Sigmoid colon (tissue), 7 donors: ENCODE results near the gene LMO4. TPM values are rescaled to one million over a fixed set of nuclear protein-coding genes. Genes with fewer than 3 reads are reported as not detected.
A peak's percentile ranks its signal among the peaks of the same experiment; 100 is the strongest.

ENCODE experiments used
- DNase-seq: peaks from one replicate; pipeline ENCODE4 v3.0.0-alpha.2; 2019
- H3K27ac ChIP-seq, 4 donors: fragments of 200-600 bp; sonication (generic); one replicate each; pipeline ENCODE4 v1.5.1; 2016 to 2019; ENCODE audit warnings: mild to moderate bottlenecking in 1 of 4
- H3K27me3 ChIP-seq, 3 donors: fragments of 200-600 bp; sonication (generic); one replicate each; pipeline ENCODE4 v1.5.1; 2019; ENCODE audit warnings: mild to moderate bottlenecking in 1 of 3
- H3K36me3 ChIP-seq, 4 donors: fragments of 200-600 bp; sonication (generic); one replicate each; pipeline ENCODE4 v1.5.1; 2016 to 2019
- H3K4me1 ChIP-seq, 4 donors: fragments of 200-600 bp; sonication (generic); one replicate each; pipeline ENCODE4 v1.5.1; 2017 to 2019
- H3K4me3 ChIP-seq, 4 donors: fragments of 200-600 bp; sonication (generic); one replicate each; pipeline ENCODE4 v1.5.1; 2017 to 2019; ENCODE audit warnings: mild to moderate bottlenecking in 2 of 4, moderate library complexity in 1 of 4
- H3K9me3 ChIP-seq, 4 donors: fragments of 200-600 bp in 3 of 4; sonication (generic) in 3 of 4; one replicate each; pipeline versions ENCODE4 v1.5.1 to v1.6.1; 2013 to 2019
- EP300 ChIP-seq, 4 donors: sonication (generic); formaldehyde crosslinking; IDR thresholded peaks; one replicate each; pipeline ENCODE4 v1.6.1; 2017; ENCODE audit warnings: antibody characterized with exemption in 4 of 4
- POLR2A ChIP-seq, 2 donors: fragments of 450-650 bp; IDR thresholded peaks; one replicate each; pipeline ENCODE4 v1.6.1; 2016; ENCODE audit warnings: antibody characterized with exemption in 2 of 2, mild to moderate bottlenecking in 2 of 2, moderate library complexity in 2 of 2
- POLR2AphosphoS5 ChIP-seq, 4 donors: sonication (generic); formaldehyde crosslinking; IDR thresholded peaks; one replicate each; pipeline ENCODE4 v1.6.1; 2017; ENCODE audit warnings: antibody characterized with exemption in 4 of 4
- WGBS, 2 donors: extraction: QIAGEN DNeasy Blood & Tissue Kit; methylation state at CpG; one replicate each; pipeline ENCODE4 v1.1.7; 2013; 5-methylcytosine and 5-hydroxymethylcytosine counted together
- intact Hi-C: fragments of 100-400 bp; cut with DNase I; formaldehyde crosslinking; loops from one replicate; pipeline ENCODE4 v1.15.1; 2023
- polyA plus RNA-seq, 3 donors: library from polyadenylated mRNA; stranded (reverse); fragments of 200-250 nt; gene quantifications; one replicate each; pipeline ENCODE4 v1.2.3, GENCODE V29; 2013
- total RNA-seq, 4 donors: library from RNA; depleted of rRNA; stranded (reverse); fragments of >200 nt; gene quantifications; one replicate each; pipeline ENCODE4 v1.1.0, GENCODE V29; 2016
- TF ChIP-seq, protein P1 (sequence below), 4 experiments: fragments of 450-650 bp in 3 of 4; fragments of 200-600 bp in 1 of 4; IDR thresholded peaks; one replicate each; pipeline ENCODE4 v1.5.1; 2016 to 2019; ENCODE audit warnings: antibody characterized with exemption in 4 of 4, mild to moderate bottlenecking in 3 of 4, moderate library complexity in 2 of 4
- donor health status: healthy with polysubstance abuse.
- donor health status: Bipolar disorder and iron deficiency.
- donor health status: healthy.

The LMO4 gene
- total and polyA plus RNA-seq, 7 donors, result 24.5 to 68.3 (median 41.7) TPM

DNA sequence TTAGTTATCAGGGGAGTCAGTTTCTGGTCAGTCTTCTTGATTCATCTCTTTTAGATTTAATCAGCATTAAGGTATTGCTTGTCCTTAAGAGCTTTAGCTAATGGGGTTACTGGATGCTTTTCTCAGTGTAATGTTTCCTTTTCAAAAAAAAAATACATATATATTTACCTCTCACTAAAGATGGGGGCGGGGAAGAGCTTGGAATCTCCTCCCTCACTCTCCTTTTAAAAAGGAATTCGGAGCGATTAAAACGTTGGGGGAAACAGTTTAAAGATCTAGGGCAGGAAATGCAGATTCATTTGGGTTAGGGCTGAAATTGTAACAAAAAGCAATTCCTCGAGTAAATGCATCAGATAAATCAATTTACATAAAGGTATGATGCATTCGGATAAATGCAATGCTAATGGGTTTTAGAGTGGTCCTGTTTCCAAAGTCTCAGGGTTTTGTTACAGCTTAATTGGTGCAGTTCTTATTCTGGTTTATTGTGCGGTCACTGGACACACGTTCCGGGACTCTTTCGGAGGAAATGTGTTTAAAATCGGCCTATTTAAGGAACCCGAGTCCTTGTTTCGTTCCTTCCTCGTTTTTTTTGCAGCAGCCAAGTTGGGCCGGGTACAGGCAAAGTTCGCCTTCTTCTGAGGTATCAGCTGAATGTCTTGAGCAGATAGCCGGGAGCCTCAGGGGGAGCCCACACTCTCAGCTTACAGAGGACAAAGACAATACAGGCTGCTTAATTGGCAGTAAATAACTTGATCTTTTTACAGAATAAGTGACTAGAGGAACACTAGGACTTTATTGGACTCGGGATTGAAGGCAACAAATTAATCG is 1.6 kb downstream of the LMO4 start:
- DNase-seq, result peak; percentile 69
- Histone ChIP-seq H3K9me3 (no peaks in the 10 kb centered on the region), H3K4me3 (peak overlapping the region; percentile 77 to 91 (median 88)), H3K4me1 (peaks cover 0 to 44% (median 32%) of the 10 kb centered on the region in 4 donors), H3K27ac (peak overlapping the region; percentile 97 to 99 (median 98)), H3K36me3 (no peaks in the 10 kb centered on the region), H3K27me3 (no peaks in the 10 kb centered on the region)
- 1 to 2% methylated on average over 19 of the region's 19 CpGs for WGBS, 2 donors
- intact Hi-C loops, result loop anchor here (2.0 to 10.0 kb wide), 6 partner anchors 178 to 572 kb away; partner anchors contain the start of genes HS2ST1 and SELENOF
- TF ChIP-seq POLR2AphosphoS5 (IDR thresholded peaks at IDR 0.05) (peak in 2 of 4 donors; percentile 15 to 48), POLR2A (IDR thresholded peaks at IDR 0.05) (no peak)

DNA sequence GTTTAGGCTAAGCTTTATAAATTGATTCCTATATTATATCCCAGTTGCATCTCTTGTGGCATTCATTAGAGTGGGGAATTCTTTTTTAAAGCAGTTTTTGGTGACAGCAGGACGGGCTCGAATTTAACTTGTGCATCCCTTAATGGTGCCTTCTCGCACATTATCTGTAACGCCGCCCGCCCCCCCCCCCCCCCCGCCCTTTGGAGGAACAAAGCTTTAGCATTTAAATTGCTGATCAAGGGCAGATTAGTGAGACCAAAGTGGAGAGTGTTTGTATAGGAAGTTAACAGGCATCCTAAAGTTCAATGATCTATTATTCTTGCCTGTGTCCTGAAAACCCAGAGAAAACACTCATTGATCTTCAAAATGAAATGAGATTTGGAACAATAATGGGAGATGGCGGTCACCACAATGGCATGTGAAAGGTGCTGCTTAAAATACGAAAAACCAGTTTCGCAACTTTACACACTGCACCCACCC is 2.2 kb downstream of the LMO4 start:
- Histone ChIP-seq H3K4me1 (peaks cover 0 to 49% (median 36%) of the 10 kb centered on the region in 4 donors), H3K36me3 (no peaks in the 10 kb centered on the region), H3K27me3 (no peaks in the 10 kb centered on the region), H3K4me3 (peak overlapping the region; percentile 77 to 91 (median 88)), H3K27ac (peak overlapping the region; percentile 97 to 99 (median 98)), H3K9me3 (no peaks in the 10 kb centered on the region)
- intact Hi-C loops, result loop anchor here (2.0 to 10.0 kb wide), 6 partner anchors 179 to 571 kb away; partner anchors contain the start of genes HS2ST1 and SELENOF
- no peak for DNase-seq
- WGBS, 2 donors, result 0 to 1% methylated on average over 10 of the region's 10 CpGs
- TF ChIP-seq EP300 (IDR thresholded peaks at IDR 0.05), result no peak

DNA sequence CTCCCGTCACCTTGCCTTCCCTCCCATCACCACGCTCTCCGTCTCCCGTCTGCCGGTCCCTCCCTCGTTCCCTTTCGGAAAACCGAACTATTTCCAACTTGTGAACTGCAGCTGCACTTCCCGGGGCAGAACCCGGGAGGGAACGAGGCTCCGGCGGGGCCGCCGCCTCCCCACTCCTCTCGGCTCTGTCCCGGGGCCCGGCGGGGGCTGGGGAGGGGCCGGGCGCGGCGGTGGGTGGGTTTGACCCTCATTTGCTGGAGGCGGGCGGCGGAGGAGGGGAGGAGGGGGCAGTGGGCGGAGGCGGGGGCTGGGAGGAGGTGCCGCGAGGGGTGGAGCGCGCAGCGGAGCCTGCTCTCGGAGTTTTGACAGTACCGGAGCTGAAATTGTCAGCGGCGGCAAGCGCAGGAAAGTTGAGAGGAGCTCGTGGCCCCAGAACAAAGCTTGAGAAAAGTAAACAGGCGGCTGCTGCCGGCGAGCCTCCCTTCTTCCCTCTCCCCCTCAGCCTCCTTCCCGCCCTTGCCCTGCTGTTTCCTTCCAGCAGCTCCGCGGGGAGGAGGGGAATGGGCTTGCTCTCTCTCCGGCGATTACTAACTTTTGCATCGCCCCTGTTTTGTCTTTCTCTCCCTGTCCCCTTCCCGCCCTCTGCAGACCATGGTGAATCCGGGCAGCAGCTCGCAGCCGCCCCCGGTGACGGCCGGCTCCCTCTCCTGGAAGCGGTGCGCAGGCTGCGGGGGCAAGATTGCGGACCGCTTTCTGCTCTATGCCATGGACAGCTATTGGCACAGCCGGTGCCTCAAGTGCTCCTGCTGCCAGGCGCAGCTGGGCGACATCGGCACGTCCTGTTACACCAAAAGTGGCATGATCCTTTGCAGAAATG is 2.9 kb downstream of the LMO4 start:
- H3K36me3 ChIP-seq, result no peaks in the 10 kb centered on the region
- no peaks in the 10 kb centered on the region for H3K9me3 ChIP-seq
- intact Hi-C loops, result loop anchor here (2.0 to 10.0 kb wide), 6 partner anchors 179 to 571 kb away; partner anchors contain the start of genes HS2ST1 and SELENOF
- H3K4me1 ChIP-seq, result peaks cover 0 to 53% (median 40%) of the 10 kb centered on the region in 4 donors
- TF ChIP-seq EP300 (IDR thresholded peaks at IDR 0.05) (no peak), POLR2AphosphoS5 (IDR thresholded peaks at IDR 0.05) (peak; percentile 53 to 85 (median 79)), POLR2A (IDR thresholded peaks at IDR 0.05) (peak; percentile 34 to 38)
- TF ChIP-seq, protein P1, sequence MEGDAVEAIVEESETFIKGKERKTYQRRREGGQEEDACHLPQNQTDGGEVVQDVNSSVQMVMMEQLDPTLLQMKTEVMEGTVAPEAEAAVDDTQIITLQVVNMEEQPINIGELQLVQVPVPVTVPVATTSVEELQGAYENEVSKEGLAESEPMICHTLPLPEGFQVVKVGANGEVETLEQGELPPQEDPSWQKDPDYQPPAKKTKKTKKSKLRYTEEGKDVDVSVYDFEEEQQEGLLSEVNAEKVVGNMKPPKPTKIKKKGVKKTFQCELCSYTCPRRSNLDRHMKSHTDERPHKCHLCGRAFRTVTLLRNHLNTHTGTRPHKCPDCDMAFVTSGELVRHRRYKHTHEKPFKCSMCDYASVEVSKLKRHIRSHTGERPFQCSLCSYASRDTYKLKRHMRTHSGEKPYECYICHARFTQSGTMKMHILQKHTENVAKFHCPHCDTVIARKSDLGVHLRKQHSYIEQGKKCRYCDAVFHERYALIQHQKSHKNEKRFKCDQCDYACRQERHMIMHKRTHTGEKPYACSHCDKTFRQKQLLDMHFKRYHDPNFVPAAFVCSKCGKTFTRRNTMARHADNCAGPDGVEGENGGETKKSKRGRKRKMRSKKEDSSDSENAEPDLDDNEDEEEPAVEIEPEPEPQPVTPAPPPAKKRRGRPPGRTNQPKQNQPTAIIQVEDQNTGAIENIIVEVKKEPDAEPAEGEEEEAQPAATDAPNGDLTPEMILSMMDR (IDR thresholded peaks at IDR 0.05), result no peak
- peak; percentile 90 for DNase-seq
- H3K4me3 ChIP-seq, result peak overlapping the region; percentile 77 to 91 (median 88)
- H3K27ac ChIP-seq, result peak overlapping the region; percentile 97 to 99 (median 98)
- H3K27me3 ChIP-seq, result no peaks in the 10 kb centered on the region
- WGBS, 2 donors, result 1% methylated on average over 65 of the region's 65 CpGs

DNA sequence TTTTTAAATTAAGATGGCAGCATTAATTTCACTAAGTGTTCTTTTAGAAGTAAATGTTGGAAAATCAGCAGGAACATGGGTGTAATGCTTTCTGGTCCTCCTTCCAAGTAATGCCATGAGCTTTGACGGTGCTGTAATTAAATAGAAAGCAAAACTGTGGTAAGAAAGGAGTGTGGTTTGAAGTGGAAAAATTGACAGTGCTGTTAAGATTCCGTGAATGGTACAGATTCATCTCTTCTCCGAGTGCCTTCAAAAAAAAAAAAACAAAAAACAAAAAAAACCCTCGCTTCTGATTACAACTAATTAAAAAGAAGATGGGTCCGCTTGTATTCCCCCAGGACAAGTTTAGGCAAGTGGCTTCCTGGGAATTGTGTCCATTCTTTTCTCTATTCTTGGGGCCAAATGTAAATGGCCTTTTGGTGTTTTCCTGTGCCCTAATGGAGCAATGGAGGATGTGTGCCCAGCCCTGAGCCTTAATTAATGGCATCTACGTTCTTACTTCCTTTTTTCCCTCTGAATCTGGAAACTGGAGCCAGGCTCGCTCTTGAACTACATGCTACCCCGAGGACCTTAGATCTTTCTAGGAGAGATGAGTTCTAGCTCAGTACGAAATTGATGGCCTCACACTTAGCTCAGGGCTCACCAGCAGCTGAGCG is 5.1 kb downstream of the LMO4 start:
- 51 to 78% methylated on average over 10 of the region's 10 CpGs for WGBS, 2 donors
- no peak for DNase-seq
- H3K4me1 ChIP-seq, result peaks cover 0 to 64% (median 48%) of the 10 kb centered on the region in 4 donors
- TF ChIP-seq POLR2AphosphoS5 (IDR thresholded peaks at IDR 0.05) (peak in 1 of 4 donors; percentile 22), EP300 (IDR thresholded peaks at IDR 0.05) (no peak)
- TF ChIP-seq, protein P1 (IDR thresholded peaks at IDR 0.05), result no peak
- peak overlapping the region; percentile 97 to 99 (median 98) for H3K27ac ChIP-seq
- H3K4me3 ChIP-seq, result peak overlapping the region; percentile 58 to 91 (median 82)
- peaks cover 0 to 4% (median 0%) of the 10 kb centered on the region in 4 donors for H3K36me3 ChIP-seq
- intact Hi-C loops, result loop anchor here (5.0 to 10.0 kb wide), 5 partner anchors 182 to 568 kb away; partner anchors contain the start of genes HS2ST1 and SELENOF
- no peaks in the 10 kb centered on the region for H3K27me3 ChIP-seq
- no peaks in the 10 kb centered on the region for H3K9me3 ChIP-seq
